NCI-H2029 (cell line): ENCODE results near the gene UPK3B.
"Not testable (repeated sequence)": the region's sequence is repeated elsewhere in the genome, so short reads cannot be mapped to it uniquely, and the experiment has no call there.

Source experiments
- DNase-seq: peaks from one replicate; lab custom pipeline; 2025; lab: John Stamatoyannopoulos, UW

The UPK3B gene

DNA sequence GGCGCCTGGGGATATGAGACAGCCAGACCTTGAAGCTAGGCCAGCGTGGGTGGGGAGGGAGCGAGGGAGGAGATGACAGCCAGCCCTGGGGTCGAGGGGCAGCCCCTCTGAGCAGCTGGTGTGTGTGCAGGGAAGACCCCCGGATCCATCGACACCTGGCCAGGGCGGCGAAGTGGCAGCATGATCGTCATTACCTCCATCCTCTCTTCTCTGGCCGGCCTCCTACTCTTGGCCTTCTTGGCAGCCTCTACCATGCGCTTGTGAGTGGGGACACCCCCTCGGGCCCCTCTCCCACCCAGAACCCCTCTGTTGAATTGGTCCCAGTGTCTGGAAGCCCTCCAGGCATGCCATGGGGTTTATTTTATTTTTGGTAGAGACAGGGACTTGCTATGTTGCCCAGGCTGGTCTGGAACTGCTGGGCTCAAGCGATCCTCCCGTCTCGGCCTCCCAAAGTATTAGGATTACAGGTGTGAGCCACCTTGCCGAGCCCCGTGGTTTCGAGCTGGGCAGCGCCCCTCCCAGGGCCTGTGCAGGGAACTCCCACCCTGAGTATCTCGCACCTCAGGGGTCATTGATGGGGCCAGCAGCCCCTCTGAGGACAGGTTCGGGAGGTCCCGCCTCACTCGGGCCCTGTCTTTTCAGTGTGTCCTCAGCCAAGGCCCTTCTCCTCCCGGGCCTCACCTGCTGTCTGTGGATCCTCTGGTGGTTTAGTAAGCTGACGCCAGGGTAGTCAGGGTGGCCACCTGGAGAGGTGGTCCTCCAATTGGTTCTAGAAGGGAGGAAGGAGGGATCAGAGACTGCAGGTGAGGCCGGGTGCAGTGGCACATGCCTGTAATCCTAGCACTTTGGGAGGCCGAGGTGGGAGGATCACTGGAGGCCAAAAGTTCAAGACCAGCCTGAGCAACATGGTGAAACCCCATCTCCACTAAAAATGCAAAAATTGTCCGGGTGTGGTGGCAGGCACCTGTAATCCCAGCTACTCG, 3.8 kb downstream of the UPK3B start:
- no peak for DNase-seq

GRCh38 chr7:76514926-76515771, 4.8 kb downstream of the UPK3B start:
- DNase-seq = no peak

- no peak for DNase-seq
Measured at GRCh38 chr7:76515999-76516443, 5.7 kb downstream of the UPK3B start.

DNA sequence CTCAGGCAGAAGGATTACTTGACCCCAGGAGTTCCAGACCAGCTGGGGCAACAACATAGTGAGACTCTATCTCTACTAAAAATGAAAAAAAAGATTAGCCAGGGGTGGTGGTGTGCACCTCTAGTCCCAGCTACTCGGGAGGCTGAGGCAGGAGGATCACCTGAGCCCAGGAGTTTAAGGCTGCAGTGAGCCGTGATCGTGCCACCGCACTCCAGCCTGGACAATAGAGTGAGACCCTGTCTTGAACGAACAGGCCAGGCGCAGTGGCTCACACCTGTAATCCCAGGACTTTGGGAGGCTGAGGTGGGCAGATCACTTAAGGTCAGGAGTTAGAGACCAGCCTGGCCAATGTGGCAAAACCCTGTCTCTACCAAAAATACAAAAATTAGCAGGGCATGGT, 6.6 kb downstream of the UPK3B start:
- DNase-seq = not testable (repeated sequence)

- not testable (repeated sequence) for DNase-seq
Measured at GRCh38 chr7:76526183-76526582, 15.8 kb downstream of the UPK3B start.

DNA sequence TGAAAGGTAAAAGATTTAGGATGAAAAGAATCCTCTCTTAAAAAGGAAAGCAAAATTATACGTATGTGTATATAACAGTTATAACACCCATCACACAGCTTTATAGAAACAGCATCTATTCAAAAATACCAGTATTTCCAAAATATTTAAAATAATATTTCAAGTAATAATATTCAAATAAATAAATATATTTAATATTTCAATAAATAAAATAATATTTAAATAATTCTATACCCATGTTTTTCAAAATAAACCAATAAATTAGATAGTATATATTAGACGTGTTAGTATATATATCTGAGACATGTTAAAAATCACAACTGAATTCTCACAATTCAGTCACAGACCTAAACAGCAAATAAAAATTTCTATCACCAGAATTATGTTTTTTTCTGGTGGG, 21.3 kb downstream of the UPK3B start:
- not testable (repeated sequence) for DNase-seq

- DNase-seq = not testable (repeated sequence)
Measured at GRCh38 chr7:76543197-76543596, 32.8 kb downstream of the UPK3B start, which contains the start of gene SPDYE16. Gene SPDYE16 (minus strand): TSS chr7:76543297. CDS start chr7:76541459, 1,838 bp downstream.

DNA sequence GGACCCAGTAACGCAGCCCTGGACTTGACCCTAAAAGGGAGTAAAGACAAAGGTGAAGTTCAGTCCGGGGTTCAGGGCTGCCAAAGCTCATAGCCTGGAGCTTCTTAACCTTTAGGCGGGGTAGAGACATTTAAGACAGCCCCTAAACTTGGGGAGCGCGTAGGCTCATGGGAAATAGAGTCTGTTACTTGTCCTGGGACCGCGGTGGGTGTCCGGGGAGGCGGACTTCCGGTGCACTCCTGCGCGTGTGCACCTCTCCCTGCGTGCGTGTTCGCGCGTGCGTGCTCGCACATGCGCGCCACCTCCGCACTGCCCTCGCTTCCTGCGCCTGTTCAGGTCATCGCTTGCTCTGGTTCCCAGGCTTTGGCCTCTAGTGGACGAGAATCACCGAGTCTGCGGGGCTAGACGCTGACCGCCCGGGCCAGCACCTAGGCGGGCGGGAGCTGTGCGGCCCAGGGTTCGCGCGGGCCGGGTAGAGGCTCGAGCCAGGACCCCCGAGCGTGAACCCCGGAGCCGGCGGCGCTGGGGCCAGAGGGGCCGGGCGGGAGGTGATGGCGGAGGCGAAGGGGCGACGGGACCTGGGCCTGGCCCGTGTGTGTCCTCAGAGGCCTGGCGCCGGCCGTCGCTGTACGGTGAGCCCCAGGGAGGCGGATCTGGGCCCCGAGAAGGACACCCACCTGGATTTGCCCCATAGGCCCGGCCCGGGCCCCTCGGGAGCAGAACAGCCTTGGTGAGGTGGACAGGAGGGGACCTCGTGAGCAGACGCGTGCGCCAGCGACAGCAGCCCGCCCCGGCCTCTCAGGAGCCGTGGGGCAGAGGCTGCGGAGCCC, 38.9 kb downstream of the UPK3B start:
- DNase-seq = peak; percentile 57

DNA sequence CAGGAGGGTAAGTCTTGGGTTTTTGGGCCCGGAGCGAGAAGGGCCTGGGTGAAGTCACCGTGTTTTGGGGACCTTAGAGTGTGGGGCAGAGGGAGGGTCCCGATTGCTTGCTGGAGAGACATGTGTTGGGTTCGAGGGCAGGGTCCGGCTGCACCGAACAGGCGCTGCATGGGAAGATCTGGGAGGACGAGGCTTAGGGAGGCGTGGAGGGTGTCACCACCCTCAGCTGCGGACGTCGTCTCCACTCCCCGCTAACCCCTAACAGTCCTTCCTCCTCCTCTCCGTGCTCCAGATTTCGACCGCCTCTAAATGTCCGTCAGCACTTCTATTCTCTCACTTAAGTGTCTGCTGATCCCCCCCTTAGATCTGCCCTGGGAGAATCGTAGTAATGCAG, 39.5 kb downstream of the UPK3B start:
- DNase-seq = not testable (repeated sequence)

GRCh38 chr7:76551992-76552391, 41.6 kb downstream of the UPK3B start:
- DNase-seq = not testable (repeated sequence)

DNA sequence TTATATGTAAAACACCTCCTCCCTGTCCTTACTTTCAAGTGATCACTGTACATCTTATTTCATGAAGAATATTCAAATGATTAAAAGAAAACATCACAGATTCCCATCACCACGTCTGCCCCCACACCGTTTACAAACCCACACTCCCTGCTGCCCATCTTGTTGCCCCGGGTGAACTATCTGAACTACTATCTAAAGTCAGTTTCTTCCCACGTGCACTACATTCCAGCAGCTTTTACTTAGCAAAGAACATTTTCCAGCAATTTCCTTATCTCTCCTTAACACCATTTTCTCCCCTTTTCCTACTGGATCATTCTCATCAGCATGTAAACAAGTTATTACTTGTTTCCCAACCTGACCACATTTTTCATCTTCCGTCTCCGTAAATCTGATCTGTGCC, 49.3 kb downstream of the UPK3B start:
- not testable (repeated sequence) for DNase-seq

- DNase-seq = not testable (repeated sequence)
Measured at GRCh38 chr7:76560157-76560556, 49.8 kb downstream of the UPK3B start.

GRCh38 chr7:76561342-76561741, 51.0 kb downstream of the UPK3B start:
- not testable (repeated sequence) for DNase-seq

- not testable (repeated sequence) for DNase-seq
Measured at GRCh38 chr7:76565001-76565400, 54.6 kb downstream of the UPK3B start.
